Activated T-cell treated with anti-CD3 and anti-CD28 coated beads, Interleukin-2, amount 50 U/mL, for 4 hours (primary cell): Measurements from ENCODE around the gene ENOX1. TPM values are rescaled to one million over a fixed set of nuclear protein-coding genes. Genes with fewer than 3 reads are reported as not detected.

Experiments
- ATAC-seq, 2 donors: fragments of 200-7000 bp; cut with Tn5 transposase; one replicate each; pipeline ENCODE4 v1.10.0; 2021
- DNase-seq: peaks from one replicate; pipeline ENCODE4 v3.0.0-alpha.2; 2020
- H3K27me3 Mint-ChIP-seq: one replicate; pipeline ENCODE4 v1.8.0; 2021; ENCODE audit warnings: low read depth, mixed read lengths
- H3K36me3 Mint-ChIP-seq: one replicate; pipeline ENCODE4 v1.8.0; 2022; ENCODE audit warnings: mixed read lengths; ENCODE audit not compliant: insufficient read depth
- H3K4me1 Mint-ChIP-seq: one replicate; pipeline ENCODE4 v1.8.0; 2021; ENCODE audit warnings: low read depth, mixed read lengths
- H3K4me3 Mint-ChIP-seq: one replicate; pipeline ENCODE4 v1.8.0; 2021; ENCODE audit warnings: mild to moderate bottlenecking, moderate library complexity, mixed read lengths
- H3K9me3 Mint-ChIP-seq: one replicate; pipeline ENCODE4 v1.8.0; 2021; ENCODE audit warnings: mixed read lengths
- total RNA-seq, 3 donors: library from RNA; stranded (reverse); gene quantifications; one replicate each; pipeline ENCODE4 v1.2.1, GENCODE V29; 2021

ENOX1 gene
- total RNA-seq, 3 donors from 2014 or later, result 0.14 TPM; not detected in 2

DNA sequence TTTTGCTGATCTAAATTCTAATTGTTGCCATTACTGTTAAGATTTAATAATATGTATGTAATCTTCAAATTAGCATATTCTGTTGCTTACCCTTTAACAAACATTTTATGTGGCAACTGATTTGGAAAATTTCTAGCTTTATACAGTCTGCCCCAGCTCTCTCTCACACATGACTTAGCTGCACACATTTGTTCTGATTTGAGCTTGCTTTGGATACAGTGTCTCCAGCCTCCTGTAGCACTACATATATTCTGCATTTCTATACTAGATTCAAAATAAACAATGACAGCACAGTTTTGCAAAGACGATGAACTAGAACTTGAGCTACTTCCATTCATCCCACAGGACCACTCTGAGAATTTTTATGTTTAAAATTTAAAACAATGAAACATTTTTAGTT, 508.6 kb downstream of the ENOX1 start:
- Mint-ChIP-seq H3K9me3 (no peaks in the 10 kb centered on the region), H3K4me3 (no peak overlapping the region), H3K4me1 (no peaks in the 10 kb centered on the region), H3K36me3 (no peaks in the 10 kb centered on the region), H3K27me3 (peaks cover 2% of the 10 kb centered on the region)
- ATAC-seq, result no peak
- no peak for DNase-seq

DNA sequence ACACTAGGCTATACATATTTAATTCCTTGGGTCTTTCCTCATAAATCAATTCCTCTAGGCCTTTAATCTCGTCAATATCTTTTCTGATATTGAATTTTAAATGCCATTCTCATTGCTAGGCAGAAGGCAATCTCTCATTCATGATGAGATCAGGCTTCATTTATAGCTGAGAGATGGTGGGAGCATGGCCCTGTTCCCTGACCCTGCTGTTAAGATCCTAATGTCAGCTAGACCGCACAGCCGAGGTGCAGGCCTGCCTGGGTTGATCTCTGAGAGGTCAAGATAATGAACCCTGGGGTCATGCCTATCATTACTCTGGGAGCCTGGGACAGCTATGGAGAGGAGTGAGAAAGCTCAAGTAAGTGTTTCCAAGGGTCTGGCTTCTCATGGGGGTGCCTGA, 509.6 kb downstream of the ENOX1 start:
- DNase-seq, result no peak
- Mint-ChIP-seq H3K36me3 (no peaks in the 10 kb centered on the region), H3K9me3 (no peaks in the 10 kb centered on the region), H3K4me1 (no peaks in the 10 kb centered on the region), H3K4me3 (no peak overlapping the region), H3K27me3 (peaks cover 5% of the 10 kb centered on the region)
- no peak for ATAC-seq

DNA sequence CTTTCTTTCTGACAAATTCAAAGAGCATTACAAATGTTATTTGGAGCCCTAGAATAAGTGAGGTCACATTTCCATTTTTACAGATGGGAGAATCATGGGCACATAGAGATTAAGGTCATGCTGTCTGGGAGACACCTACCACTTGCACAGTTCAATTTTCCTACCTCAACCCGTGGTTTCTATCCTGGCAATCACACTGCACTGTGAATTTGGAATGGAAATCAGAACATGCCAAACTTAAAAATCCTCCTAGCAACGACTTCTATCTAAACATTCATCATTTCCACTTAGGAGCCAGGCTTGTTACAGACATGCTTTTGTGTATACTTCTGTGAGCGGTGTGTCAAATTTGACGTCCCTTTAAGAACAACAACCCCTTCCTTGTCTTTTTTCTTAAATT, 511.9 kb downstream of the ENOX1 start:
- Mint-ChIP-seq H3K4me1 (no peaks in the 10 kb centered on the region), H3K27me3 (peaks cover 5% of the 10 kb centered on the region), H3K4me3 (no peak overlapping the region), H3K36me3 (no peaks in the 10 kb centered on the region), H3K9me3 (no peaks in the 10 kb centered on the region)
- no peak for ATAC-seq
- DNase-seq, result no peak

DNA sequence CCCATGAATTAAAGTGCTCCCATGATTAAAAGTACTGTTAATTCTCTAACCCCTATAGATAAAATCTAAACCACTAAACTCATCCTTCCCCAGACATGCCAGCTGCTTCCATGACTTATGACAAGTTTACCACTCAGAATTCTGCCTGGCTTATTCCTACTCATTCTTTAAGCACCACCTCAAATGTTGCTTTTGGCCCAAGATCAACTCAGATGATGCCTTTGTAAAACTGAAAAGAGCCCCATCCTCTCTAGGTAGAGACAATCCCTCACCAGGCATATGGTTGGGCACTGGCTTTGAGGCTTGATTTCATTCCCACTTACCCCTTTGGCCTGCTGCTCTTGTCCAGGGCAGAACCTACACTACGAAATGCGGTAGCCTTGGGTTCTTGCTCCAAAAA, 513.4 kb downstream of the ENOX1 start:
- H3K4me3 Mint-ChIP-seq, result no peak overlapping the region
- H3K4me1 Mint-ChIP-seq, result no peaks in the 10 kb centered on the region
- no peaks in the 10 kb centered on the region for H3K36me3 Mint-ChIP-seq
- ATAC-seq, result no peak
- no peaks in the 10 kb centered on the region for H3K9me3 Mint-ChIP-seq
- peaks cover 5% of the 10 kb centered on the region for H3K27me3 Mint-ChIP-seq
- DNase-seq, result no peak

DNA sequence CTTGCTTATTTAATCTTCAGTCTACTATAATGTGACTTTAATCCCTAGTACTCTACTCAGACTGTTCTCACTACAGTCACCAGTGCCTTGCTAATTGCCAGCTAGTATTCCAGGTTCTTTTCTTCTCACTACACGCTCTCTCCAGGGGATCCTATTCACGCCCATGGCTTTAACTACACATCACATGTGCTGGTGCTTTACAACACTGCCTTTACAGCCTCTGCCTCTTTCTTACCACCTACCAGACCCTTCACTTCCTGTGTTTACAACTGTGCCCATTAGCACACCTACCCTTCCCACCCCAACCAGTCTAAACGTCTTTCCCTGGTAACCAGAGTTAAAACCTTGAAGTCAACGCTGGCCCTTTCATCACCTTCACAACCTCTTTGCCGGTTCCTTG, 513.9 kb downstream of the ENOX1 start:
- H3K36me3 Mint-ChIP-seq, result no peaks in the 10 kb centered on the region
- ATAC-seq (no peak), DNase-seq (no peak)
- H3K4me1 Mint-ChIP-seq, result no peaks in the 10 kb centered on the region
- H3K27me3 Mint-ChIP-seq, result peaks cover 5% of the 10 kb centered on the region
- H3K4me3 Mint-ChIP-seq, result no peak overlapping the region
- H3K9me3 Mint-ChIP-seq, result no peaks in the 10 kb centered on the region

DNA sequence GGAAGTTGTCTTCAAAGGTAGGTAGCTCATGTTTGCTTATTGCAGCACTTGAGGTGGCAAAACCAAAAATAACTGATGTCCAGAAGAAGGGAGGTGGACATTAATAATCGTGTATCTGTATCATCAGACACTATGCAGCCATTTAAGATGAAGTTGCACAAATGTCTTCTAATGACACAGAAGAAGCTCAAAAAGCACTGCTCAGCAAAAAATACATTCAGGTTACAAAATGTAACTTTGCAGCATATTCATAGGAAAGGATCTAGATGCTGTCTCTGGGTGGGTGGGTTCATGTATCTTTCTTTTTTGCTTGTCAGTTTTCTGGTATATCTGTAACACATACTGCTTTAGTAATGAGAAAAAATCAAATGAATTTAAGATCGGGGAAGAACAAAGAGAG, 515.6 kb downstream of the ENOX1 start:
- no peak overlapping the region for H3K4me3 Mint-ChIP-seq
- no peak for DNase-seq
- no peaks in the 10 kb centered on the region for H3K36me3 Mint-ChIP-seq
- H3K4me1 Mint-ChIP-seq, result no peaks in the 10 kb centered on the region
- no peak for ATAC-seq
- H3K27me3 Mint-ChIP-seq, result peaks cover 5% of the 10 kb centered on the region
- no peaks in the 10 kb centered on the region for H3K9me3 Mint-ChIP-seq

DNA sequence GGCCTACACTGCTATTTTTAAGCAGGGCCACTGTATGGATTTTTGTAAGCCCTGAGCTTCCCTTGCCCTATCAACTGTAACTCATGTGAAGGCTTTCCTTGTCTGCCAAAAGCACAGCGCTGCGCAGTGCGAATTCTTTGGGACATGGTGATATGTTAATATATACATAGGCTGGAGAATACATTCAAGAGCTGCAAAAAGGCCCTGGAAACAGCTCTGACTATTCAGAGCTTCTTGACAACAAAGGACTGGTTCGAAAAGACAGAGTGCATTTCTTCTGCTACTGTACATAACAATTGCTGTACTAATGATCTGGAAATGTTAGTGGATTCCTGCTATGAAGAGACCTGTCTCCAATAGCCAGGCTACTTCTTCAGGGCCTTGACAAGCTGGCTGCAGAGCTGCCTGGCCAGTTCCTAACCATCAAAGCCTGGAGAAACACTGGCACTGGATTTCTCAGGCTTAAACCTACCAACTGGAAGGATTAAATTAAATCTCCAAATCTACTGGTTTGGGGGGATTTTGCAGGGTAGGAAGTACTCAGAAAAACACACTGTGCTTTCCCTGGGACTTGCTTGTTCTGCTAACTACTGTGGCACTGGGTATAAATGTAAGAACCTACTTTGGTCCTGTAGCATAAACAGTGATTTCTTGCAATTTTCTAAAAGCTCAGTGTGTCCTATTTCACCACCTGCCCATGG, 516.5 kb downstream of the ENOX1 start:
- Mint-ChIP-seq H3K4me1 (no peaks in the 10 kb centered on the region), H3K9me3 (no peaks in the 10 kb centered on the region), H3K4me3 (no peak overlapping the region), H3K27me3 (peaks cover 5% of the 10 kb centered on the region), H3K36me3 (no peaks in the 10 kb centered on the region)
- ATAC-seq (no peak), DNase-seq (no peak)

DNA sequence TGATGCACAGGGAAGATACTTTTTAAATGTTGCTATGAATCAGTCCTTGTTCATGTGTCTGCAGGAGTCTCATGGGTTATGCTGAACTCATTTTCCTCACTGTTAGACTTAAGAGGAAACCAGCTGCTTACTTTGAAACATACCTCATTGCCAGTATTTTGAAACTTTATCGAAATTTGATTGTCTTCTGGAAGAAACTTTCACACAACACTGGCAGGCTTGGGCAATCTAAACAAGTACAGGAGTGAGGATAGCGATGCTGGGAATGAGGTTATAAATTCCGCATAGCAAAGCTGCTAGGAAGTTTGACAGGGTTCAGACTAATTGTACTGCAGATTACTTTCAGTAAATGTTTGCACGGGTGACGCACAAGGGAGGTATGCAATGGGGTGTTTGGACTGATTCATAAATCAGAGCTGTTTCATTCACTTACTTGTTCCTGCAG, 517.7 kb downstream of the ENOX1 start:
- no peaks in the 10 kb centered on the region for H3K9me3 Mint-ChIP-seq
- no peak for DNase-seq
- H3K4me3 Mint-ChIP-seq, result no peak overlapping the region
- no peaks in the 10 kb centered on the region for H3K4me1 Mint-ChIP-seq
- no peaks in the 10 kb centered on the region for H3K36me3 Mint-ChIP-seq
- peaks cover 5% of the 10 kb centered on the region for H3K27me3 Mint-ChIP-seq
- no peak for ATAC-seq

DNA sequence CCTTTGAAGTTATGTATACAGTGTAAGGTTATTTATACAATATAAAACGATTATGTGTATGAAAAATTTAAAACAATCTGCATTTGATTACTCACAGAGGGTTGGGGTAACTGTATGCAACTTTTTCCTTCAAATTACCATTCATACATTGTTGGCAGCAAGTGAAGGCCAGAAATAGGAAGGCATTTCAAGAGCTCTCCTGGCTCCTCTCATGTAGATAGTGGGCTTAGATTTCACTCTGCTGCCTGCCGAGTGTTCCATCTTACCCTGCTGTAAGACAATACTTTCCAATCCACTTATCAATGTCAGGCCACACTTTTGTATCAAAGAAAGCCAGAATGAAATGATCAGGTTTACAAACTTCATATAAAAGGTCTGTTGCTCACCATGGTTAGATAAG, 518.1 kb downstream of the ENOX1 start:
- Mint-ChIP-seq H3K9me3 (no peaks in the 10 kb centered on the region), H3K27me3 (peaks cover 5% of the 10 kb centered on the region), H3K4me3 (no peak overlapping the region), H3K36me3 (no peaks in the 10 kb centered on the region), H3K4me1 (no peaks in the 10 kb centered on the region)
- ATAC-seq, result no peak
- no peak for DNase-seq

DNA sequence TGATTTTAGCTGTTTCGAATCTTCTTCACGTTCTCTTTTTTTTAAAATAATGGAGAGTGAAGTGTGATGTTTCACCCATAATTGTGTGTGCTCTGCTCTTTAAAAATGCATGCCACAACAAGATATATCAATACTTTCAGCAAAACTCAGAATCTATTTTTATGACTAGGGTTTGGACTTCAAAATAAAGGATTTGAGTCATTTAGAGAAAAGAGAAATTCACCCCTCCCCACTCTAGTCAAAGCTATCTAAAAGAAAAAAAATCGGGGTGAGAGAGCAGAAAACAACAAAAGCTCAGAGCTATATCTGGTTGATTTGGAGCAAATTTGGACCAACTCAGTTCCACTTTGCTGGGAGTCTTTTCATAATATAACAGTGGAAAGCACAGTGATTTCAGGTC, 518.9 kb downstream of the ENOX1 start:
- ATAC-seq, result no peak
- Mint-ChIP-seq H3K27me3 (peaks cover 2% of the 10 kb centered on the region), H3K36me3 (no peaks in the 10 kb centered on the region), H3K4me3 (no peak overlapping the region), H3K4me1 (no peaks in the 10 kb centered on the region), H3K9me3 (no peaks in the 10 kb centered on the region)
- no peak for DNase-seq

DNA sequence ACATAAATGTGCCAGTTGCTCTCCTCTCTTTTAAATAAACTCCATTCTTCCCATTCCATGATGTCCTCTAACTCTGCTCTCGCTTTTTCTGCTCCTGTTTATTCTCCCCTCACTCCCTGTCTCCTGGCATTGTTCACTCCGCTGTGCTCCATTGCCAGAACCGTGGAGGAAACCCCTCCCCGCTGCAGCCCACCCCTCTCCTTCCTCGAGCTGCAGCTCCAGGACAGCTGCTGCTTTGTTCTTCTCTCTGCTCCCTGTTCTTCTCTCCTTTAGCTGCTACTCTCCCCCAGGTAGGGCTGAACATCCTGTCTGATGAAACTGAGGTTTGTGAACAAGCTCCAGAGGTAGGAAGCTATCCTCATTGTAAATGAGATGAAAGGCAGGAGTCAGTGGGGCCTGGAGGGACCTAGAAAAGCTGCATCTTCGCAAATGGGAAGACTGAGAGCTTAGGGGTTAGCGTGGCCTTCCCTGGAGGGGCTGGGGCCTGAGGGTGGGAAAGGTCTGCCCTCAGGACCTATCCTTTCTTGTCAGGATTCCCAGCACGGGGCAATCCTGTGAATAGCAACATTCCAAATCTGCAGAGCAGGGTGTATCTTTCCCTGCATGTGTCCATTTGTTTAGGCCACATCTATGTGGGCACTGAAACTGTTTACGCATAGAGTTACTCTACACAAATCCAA, 519.7 kb downstream of the ENOX1 start:
- Mint-ChIP-seq H3K4me1 (no peaks in the 10 kb centered on the region), H3K27me3 (no peaks in the 10 kb centered on the region), H3K36me3 (no peaks in the 10 kb centered on the region), H3K9me3 (no peaks in the 10 kb centered on the region), H3K4me3 (no peak overlapping the region)
- ATAC-seq (no peak), DNase-seq (no peak)

DNA sequence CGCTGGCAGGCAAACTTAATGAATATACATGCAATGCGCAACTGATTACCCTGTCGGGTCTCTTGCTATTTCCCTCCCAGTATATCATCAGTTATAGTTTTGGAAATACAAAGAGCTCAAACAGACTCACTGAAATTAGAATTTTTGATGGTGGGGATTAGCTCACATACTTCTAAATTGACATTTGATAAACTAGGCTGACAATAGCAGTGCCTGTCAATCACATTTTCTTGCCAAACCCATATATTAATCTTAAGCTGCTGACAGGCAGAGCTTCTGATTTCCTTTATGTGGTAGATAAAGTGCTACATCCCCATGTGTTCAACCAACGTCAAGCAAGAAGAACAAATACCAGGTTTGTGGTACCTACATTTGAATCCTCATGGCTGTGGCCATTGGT, 521.7 kb downstream of the ENOX1 start:
- Mint-ChIP-seq H3K9me3 (no peaks in the 10 kb centered on the region), H3K4me3 (no peak overlapping the region), H3K4me1 (no peaks in the 10 kb centered on the region), H3K27me3 (no peaks in the 10 kb centered on the region), H3K36me3 (no peaks in the 10 kb centered on the region)
- ATAC-seq (no peak), DNase-seq (no peak)

DNA sequence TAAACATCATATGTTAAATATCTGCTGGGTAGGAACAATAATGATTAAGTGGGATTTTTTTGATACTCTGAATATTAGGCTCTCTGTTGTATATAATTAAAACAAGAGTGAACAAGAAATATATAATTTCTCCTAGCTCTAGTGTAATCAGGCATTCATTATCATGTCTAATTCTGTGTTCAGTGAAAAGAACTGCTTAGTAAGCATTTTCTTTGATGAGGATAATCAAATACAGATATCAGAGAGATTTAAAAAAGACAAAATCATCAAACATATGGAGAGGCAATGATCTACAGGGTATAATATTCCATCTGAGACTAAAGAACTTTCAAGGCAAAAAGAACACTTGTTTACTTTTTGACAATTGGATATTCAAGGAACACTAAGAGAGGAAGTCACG, 522.3 kb downstream of the ENOX1 start:
- Mint-ChIP-seq H3K4me1 (no peaks in the 10 kb centered on the region), H3K36me3 (no peaks in the 10 kb centered on the region), H3K9me3 (no peaks in the 10 kb centered on the region), H3K27me3 (no peaks in the 10 kb centered on the region), H3K4me3 (no peak overlapping the region)
- ATAC-seq, result no peak
- DNase-seq, result no peak

DNA sequence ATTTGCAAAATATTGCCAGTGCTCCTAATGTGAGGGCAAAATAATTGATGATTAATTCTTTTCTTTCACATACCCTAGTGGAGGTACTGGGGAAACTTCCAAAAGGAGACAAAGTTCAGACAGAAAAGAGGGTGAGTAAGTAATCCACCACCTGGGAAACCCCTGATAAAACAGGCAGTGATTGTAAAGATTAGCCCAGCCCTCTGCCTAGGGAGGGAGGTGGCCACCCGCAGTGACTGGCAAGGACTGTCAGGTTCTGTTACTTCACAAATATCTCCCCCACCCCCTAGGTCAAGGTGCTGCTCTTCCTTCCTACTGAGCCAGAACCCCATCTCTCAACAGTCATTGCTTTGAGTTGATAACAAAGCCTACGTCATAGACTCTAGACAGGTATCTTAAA, 523.7 kb downstream of the ENOX1 start:
- ATAC-seq, result no peak
- H3K4me1 Mint-ChIP-seq, result no peaks in the 10 kb centered on the region
- no peaks in the 10 kb centered on the region for H3K36me3 Mint-ChIP-seq
- H3K27me3 Mint-ChIP-seq, result no peaks in the 10 kb centered on the region
- H3K9me3 Mint-ChIP-seq, result no peaks in the 10 kb centered on the region
- DNase-seq, result no peak
- H3K4me3 Mint-ChIP-seq, result no peak overlapping the region

DNA sequence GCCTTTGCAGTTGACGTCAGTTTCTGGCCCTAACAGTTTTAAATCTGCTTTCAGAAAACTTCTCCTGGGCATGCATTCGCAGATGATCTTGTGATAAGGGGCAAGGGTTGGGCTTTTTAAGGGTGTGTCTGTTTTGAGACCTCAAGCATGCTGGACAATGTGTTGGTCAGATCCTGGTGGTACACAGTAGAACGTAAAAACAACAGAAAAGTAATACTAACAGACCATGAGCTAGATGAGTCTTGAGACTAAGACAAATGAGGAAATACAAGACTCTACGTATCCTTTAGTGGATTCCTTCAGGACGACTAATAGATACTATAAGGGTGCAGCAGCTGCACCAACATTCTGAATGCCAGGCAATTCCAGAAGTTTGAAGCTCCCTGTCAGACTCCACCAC, 525.8 kb downstream of the ENOX1 start:
- Mint-ChIP-seq H3K9me3 (no peaks in the 10 kb centered on the region), H3K4me3 (no peak overlapping the region), H3K4me1 (no peaks in the 10 kb centered on the region), H3K36me3 (no peaks in the 10 kb centered on the region), H3K27me3 (no peaks in the 10 kb centered on the region)
- DNase-seq, result no peak
- ATAC-seq, result no peak
